GM19397 (cell line): ENCODE results near the gene TTC27.

Source experiments
- ATAC-seq: cut with Tn5 transposase; IDR thresholded peaks from one replicate; pipeline ENCODE4 v1.9.1; 2021; ENCODE audit warnings: mild to moderate bottlenecking, moderate library complexity; ENCODE audit not compliant: unreplicated experiment

The TTC27 gene

DNA sequence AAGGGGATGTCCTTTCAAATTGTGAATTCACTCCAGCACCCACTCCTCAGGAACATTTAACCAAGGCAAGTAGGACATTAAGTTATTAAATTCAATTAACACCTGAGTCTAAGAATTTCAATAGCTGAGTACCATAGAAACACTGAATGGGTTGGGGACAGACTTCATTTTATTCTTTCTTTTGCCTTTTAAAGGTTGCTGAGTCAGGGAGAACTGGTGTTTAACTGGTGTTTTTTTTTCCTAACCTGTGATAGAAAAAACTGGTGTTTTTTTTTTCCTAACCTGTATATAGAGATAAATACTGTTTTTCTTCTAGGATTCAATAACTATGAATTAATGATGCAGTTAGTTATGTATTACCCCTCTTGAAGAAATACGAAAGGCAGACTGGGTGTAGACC lies 38.9 kb downstream of the TTC27 start:
- no peak for ATAC-seq

DNA sequence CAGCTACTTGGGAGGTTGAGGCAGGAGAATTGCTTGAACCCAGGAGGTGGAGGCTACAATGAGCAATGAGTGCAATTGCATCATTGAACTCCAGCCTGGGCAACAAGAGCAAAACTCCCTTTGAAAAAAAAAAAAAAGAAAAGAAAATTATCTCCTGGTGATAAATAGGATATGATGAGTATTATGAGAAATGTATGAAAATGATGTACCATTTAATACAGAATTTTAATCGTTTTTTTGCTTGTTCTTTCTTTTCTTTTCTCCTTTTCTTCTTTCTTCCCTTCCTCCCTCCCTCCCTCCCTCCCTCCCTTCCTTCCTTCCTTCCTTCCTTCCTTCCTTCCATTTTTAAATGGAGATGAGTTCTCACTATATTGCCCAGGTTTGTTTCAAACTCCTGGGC lies 40.4 kb downstream of the TTC27 start:
- no peak for ATAC-seq

DNA sequence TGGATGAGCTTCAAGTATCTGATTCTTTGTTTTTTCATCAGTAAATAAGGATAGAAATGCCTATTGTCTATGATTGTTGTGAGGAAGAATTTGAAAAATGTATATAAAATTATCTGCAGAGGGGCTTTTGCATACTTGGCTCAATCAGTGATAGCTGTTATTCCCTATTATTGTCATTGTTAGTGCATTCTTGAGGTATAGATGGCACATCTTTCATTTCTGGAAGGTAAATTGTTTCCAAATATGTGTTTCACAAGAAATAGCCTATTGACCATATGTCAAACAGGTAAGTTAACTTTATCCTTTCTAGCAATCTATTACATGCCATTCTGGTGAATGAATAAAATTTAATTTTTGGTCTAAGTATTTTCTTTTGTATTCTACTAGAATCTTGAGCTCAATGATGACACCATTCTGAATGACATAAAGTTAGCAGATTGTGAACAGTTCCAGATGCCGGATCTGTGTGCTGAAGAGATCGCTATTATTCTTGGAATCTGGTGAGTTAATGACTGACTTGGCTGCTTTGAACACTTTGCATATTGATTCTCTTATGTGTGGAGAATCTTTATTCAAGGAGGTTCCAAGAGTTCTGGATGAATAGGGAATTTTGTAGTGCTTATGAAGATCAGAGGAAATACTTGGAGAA lies 44.2 kb downstream of the TTC27 start:
- ATAC-seq, result no peak

DNA sequence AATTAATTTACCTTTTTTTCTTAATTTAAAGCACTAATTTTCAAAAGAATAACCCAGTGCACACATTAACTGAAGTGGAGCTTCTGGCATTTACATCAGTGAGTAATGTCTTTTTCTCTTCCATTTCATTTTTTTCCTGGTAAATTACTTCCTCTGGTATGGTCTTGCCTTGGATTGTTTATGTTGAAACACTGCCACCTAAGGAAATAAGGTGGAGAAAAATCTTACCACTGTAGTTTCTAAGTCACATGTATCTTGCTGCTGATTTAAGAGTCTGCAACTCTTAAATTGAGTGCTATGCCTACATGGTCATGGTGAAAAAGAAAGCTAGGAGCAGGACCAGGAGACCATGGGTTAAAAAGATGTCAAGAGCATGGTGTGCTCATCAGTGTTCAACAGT lies 51.0 kb downstream of the TTC27 start:
- ATAC-seq, result no peak

- ATAC-seq, result no peak
These were observed 53.1 kb downstream of the TTC27 start for GRCh38 chr2:32680942-32681341.

GRCh38 chr2:32683520-32684086 lies 55.8 kb downstream of the TTC27 start:
- ATAC-seq, result no peak

DNA sequence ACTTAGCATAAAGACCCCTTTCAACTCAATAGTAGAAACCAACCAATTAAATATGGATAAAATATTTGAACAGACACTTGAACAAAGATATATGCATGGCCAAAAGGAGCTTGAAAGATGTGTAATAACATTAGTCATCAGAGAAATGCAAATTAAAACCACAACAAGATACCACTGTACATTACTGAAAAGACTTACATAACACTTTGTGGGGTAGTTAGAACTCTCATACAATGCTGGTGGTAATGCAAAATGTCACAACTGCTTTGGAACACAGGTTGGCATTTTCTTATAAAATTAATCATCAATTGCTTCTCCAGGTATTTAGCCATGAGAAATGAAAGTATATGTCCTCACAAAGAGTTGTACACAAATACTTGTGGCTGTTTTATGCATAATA lies 60.7 kb downstream of the TTC27 start:
- no peak for ATAC-seq

GRCh38 chr2:32691678-32692077 lies 63.8 kb downstream of the TTC27 start:
- ATAC-seq, result no peak

GRCh38 chr2:32696439-32696838 lies 68.6 kb downstream of the TTC27 start:
- ATAC-seq, result no peak

DNA sequence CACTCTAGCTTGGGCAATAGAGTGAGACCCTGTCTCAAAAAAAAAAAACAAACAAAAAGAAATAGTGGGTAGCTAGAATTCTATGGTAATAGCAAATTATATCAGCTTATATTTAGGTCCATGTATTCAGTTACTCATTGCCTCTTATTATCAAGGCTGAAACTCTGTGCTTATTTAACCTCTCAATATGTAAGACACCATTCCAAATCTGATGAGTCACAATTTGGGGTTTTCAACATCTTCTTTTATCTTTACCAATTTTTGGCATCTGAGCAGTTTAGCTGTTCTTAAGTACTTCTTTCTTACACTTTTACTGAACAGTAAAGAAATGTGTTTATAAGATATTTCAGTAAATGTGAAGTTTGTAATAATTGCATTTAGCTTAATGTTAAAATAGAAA lies 69.3 kb downstream of the TTC27 start:
- ATAC-seq, result no peak

GRCh38 chr2:32699151-32699550 lies 71.3 kb downstream of the TTC27 start:
- ATAC-seq, result no peak

GRCh38 chr2:32701806-32702205 lies 74.0 kb downstream of the TTC27 start:
- ATAC-seq, result no peak

DNA sequence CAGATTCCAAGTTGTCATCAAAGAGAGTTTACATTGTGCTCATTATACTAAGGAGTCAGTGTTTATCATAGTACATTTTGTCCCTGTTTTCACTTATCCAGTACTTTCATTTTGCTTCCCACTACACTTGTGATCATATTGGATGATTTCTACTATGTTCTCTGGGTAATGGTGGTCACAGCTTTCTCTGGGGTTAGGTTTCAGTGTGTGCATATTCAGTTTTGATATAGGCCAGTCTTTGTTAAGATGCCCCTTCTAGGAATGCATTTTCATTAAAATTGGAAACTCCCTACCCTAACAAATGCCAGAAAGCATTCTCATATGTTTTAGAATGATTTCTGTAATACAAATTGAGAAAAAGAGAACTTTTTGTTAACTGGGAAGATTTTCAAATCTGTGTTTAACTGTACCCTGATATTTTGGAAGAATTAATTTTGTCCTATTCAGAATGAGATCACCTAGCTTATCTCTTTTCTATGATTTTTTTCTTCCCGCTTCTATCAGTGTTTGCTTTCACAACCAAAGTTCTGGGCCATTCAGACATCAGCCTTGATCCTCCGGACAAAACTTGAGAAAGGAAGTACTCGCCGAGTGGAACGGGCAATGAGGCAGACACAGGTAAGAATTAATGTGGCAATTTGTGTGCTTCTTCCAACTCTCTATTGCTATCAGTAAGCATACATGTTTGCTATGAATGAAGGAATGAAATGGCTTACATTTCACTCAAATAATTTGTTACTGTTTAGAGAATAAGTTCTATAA lies 74.6 kb downstream of the TTC27 start:
- no peak for ATAC-seq

DNA sequence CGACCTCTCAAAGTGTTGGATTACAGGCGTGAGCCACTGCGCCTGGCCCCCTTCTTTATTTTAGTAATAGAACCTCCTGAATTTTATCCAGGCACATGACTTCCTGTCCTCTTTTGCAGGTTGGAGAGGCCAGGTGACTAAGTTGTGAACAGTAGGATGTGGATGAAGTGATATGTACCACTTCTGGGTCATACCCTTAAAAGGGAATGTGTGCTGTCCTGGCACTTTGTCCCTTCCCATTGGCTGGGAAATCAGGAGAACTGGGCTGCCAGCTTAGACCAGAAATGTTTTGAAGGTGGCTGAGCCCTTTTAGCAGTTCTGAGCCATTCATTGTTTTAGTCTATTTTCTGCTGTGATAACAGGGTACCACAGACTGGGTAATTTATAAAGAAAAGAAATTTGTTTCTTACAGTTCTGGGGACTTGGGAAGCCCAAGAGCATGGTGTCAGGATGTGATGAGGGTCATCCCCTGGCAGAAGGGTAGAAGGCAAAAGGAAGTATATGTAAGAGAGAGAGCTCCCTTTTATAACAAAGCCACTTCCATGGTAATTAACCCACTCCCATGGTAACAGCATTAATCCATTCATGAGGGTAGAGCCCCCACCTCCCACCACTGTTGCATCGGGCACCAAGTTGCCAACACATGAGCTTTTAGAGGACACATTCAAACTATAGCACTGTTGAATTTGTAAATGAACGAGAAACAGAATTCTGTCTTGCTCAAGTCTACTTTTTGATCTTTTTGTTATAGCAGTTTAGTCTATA lies 79.1 kb downstream of the TTC27 start:
- ATAC-seq, result no peak

DNA sequence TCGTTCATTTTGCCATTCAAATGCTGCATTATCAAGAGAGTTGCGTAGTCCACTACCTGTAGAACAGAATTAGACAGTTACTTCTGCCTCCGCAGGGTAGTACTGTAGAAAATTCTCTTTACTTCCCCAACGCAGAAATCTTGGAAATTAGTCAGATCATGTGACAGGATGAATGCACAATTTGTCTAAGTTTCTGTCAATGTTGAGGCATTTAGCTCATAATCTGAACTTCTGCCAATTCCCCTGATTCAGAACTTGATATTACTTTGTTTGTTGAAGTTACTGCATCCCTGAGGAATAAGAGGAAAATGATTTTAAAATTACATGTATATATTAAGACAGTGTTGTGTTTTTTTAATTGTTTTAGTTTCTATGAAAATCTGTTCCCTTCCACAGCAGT lies 83.4 kb downstream of the TTC27 start:
- no peak for ATAC-seq

DNA sequence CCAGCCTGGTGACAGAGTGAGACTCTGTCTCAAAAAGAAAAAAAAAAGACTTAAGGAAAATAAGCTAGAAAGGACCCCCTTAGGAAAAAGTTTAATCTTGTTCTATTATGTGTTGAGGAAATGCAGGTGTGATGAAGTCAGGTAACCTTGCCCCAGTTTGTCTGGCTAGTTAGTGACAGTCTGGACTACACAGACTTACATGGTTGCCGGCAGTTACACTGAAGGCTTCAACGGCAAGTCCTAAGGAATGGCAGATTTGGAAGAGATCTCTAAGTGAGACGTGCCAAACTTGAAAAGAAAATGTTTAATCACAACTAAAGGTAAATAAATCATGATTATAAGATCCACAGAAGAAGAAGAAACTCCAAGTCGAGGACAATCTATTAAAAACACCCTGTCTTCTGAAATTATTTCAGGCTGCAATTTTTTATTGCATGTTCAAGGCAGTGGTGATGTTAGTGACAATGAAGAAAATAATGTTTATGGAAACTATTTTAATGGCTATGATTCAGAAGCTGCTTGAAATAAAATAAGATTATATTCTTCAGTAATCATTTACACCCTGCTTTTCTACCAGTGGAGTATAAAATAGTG lies 84.2 kb downstream of the TTC27 start:
- no peak for ATAC-seq

- ATAC-seq, result no peak
These were observed 85.0 kb downstream of the TTC27 start for GRCh38 chr2:32712870-32713269.

DNA sequence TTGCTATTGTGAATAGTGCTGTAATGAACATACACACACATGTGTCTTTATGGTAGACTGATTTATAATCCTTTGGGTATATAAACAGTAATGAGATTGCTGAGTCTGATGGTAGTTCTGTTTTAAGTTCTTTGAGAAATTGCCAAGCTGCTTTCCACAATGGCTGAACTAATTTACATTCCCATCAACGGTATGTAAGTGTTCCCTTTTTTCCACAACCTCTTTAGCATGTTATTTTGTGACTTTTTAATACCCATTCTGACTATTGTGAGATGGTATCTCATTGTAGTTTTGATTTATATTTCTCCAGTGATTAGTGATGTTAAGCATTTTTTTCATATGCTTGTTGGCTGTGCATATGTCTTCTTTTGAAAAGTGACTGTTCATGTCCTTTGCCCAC lies 86.7 kb downstream of the TTC27 start:
- ATAC-seq, result no peak

DNA sequence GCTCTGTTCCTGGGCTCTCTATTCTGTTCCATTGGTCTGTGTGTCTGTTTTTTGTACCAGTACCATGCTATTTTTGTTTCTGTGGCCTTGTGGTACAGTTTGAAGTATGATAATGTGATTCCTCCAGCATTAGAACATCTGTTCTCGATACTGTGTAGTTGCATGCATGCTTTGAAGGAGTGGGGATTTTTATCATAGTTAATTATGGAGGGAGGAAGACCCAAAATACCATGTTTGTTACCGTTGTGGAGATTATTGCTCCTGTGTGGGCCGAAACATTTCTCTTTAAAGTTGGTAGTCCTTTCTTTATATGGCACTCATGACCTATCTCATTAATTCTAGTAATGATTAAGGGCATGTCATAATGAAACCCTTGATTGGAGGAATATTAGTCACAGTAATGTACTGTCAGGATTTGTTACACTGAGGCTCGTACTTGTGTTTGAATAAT lies 87.6 kb downstream of the TTC27 start:
- peak; percentile 71 for ATAC-seq

DNA sequence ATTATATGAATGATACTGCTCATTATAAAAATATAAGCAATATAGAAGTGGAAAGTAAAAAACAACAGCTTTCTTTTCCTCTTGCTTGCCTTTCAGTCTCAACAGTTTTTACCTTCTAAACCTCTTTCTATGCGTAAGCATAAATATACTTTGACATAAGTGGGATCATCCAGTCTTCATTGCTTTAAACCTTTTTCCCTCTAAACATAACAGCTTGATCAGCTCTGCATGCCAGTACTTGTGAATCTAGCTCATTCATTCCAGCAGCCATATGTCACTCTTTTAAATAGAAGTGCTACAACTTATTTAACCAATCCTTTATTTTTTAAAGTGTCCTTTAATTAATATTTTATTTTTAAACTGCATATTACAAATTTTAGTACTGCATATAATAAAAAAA lies 88.1 kb downstream of the TTC27 start:
- no peak for ATAC-seq

DNA sequence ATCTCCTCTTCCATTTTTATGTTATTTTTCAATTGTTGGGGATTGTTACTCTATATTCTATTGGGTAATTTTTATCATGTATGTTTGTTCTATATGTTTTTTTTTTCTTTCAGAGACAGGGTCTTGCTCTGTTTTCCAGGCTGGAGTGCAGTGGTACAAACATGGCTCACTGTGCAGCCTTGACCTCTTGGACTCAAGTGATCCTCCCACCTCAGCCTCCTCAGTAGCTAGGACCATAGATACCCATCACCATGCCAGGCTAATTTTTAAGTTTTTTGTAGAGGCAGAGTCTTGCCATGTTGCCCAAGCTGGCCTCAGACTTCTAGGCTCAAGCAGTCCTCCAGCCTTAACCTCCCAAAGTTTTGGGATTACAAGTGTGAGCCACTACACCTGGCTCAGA lies 88.7 kb downstream of the TTC27 start:
- ATAC-seq, result no peak
